Measurements from ENCODE around the gene ZSCAN30.
A peak's percentile ranks its signal among the peaks of the same experiment; 100 is the strongest.

Gene ZSCAN30

GRCh38 chr18:35303610-35304009 is 13.6 kb upstream of the ZSCAN30 start:
- H3K4me2 ChIP-seq (ENCODE audit: low read length) = no peak overlapping the region
- WGBS (ENCODE audit: extremely low coverage, insufficient coverage, insufficient read length) = no CpG with 5 or more reads among the region's 4 CpGs
- H3K4ac ChIP-seq (ENCODE audit: low read depth, low read length) = no peak overlapping the region
- no peak overlapping the region for H4K12ac ChIP-seq (ENCODE audit: low read depth, low read length)
- H3K14ac ChIP-seq (ENCODE audit: low read length) = no peak overlapping the region
- H3K9me3 ChIP-seq (ENCODE audit: insufficient read depth, low read depth, low read length) = peaks cover 8% of the 10 kb centered on the region
- no peak overlapping the region for H2AK5ac ChIP-seq (ENCODE audit: low read length)
- H2BK120ac ChIP-seq (ENCODE audit: insufficient read depth, low read length, poor library complexity) = no peak overlapping the region
- H3K27ac ChIP-seq (ENCODE audit: low read depth, low read length) = no peak overlapping the region
- H3K9ac ChIP-seq (ENCODE audit: low read length) = no peak overlapping the region
- H2BK5ac ChIP-seq (ENCODE audit: low read depth, low read length, poor library complexity) = no peak overlapping the region
- H3K4me3 ChIP-seq (ENCODE audit: low read depth, low read length) = no peak overlapping the region
- peaks cover 9 to 22% of the 10 kb centered on the region in 2 experiments for H3K36me3 ChIP-seq (ENCODE audit: control insufficient read depth in 1 of 2, insufficient read depth in 2 of 2, low read length in 2 of 2)
- no peaks in the 10 kb centered on the region for H3K4me1 ChIP-seq (ENCODE audit: control insufficient read depth in 1 of 2, insufficient read depth in 2 of 2, low read length in 2 of 2)
- H3K79me1 ChIP-seq (ENCODE audit: low read length) = no peaks in the 10 kb centered on the region
- H2AFZ ChIP-seq (ENCODE audit: insufficient read depth, low read length, poor library complexity) = no peak overlapping the region
- H4K91ac ChIP-seq (ENCODE audit: low read depth, low read length) = no peak overlapping the region
- no peak overlapping the region for H3K23ac ChIP-seq (ENCODE audit: low read length)
- DNase-seq = no peak
- H4K8ac ChIP-seq (ENCODE audit: low read depth, low read length) = no peak overlapping the region
- no peak overlapping the region for H3K18ac ChIP-seq (ENCODE audit: low read length)
- no peak overlapping the region for H2BK12ac ChIP-seq (ENCODE audit: low read length)
- no peaks in the 10 kb centered on the region for H3K27me3 ChIP-seq (ENCODE audit: insufficient read depth, low read length)
- H3K79me2 ChIP-seq (ENCODE audit: control insufficient read depth, insufficient read depth, low read length, poor library complexity) = no peaks in the 10 kb centered on the region

- Histone ChIP-seq H3K27ac (ENCODE audit: low read depth, low read length) (no peak overlapping the region), H2AFZ (ENCODE audit: insufficient read depth, low read length, poor library complexity) (no peak overlapping the region), H3K9ac (ENCODE audit: low read length) (no peak overlapping the region), H3K79me2 (ENCODE audit: control insufficient read depth, insufficient read depth, low read length, poor library complexity) (no peaks in the 10 kb centered on the region), H2BK5ac (ENCODE audit: low read depth, low read length, poor library complexity) (no peak overlapping the region), H4K12ac (ENCODE audit: low read depth, low read length) (no peak overlapping the region), H2BK120ac (ENCODE audit: insufficient read depth, low read length, poor library complexity) (no peak overlapping the region), H3K4me2 (ENCODE audit: low read length) (no peak overlapping the region), H4K8ac (ENCODE audit: low read depth, low read length) (no peak overlapping the region), H3K4me1 (ENCODE audit: control insufficient read depth in 1 of 2, insufficient read depth in 2 of 2, low read length in 2 of 2) (peaks cover 1% of the 10 kb centered on the region in 2 experiments), H3K27me3 (ENCODE audit: insufficient read depth, low read length) (no peaks in the 10 kb centered on the region), H3K4me3 (ENCODE audit: low read depth, low read length) (no peak overlapping the region), H3K9me3 (ENCODE audit: insufficient read depth, low read depth, low read length) (no peaks in the 10 kb centered on the region), H3K18ac (ENCODE audit: low read length) (no peak overlapping the region), H3K14ac (ENCODE audit: low read length) (no peak overlapping the region), H3K23ac (ENCODE audit: low read length) (no peak overlapping the region), H4K91ac (ENCODE audit: low read depth, low read length) (no peak overlapping the region), H2AK5ac (ENCODE audit: low read length) (no peak overlapping the region), H3K79me1 (ENCODE audit: low read length) (no peaks in the 10 kb centered on the region), H3K36me3 (ENCODE audit: control insufficient read depth in 1 of 2, insufficient read depth in 2 of 2, low read length in 2 of 2) (peaks cover 6 to 10% of the 10 kb centered on the region in 2 experiments), H3K4ac (ENCODE audit: low read depth, low read length) (no peak overlapping the region), H2BK12ac (ENCODE audit: low read length) (no peak overlapping the region)
- DNase-seq = no peak
- WGBS (ENCODE audit: extremely low coverage, insufficient coverage, insufficient read length) = no CpG with 5 or more reads among the region's 2 CpGs
These were observed 6.0 kb upstream of the ZSCAN30 start for GRCh38 chr18:35296060-35296459.

GRCh38 chr18:35291166-35291565 is 1.1 kb upstream of the ZSCAN30 start:
- H3K4me2 ChIP-seq (ENCODE audit: low read length) = peak overlapping the region; percentile 88
- H3K23ac ChIP-seq (ENCODE audit: low read length) = no peak overlapping the region
- peaks cover 2 to 7% of the 10 kb centered on the region in 2 experiments for H3K4me1 ChIP-seq (ENCODE audit: control insufficient read depth in 1 of 2, insufficient read depth in 2 of 2, low read length in 2 of 2)
- no peak overlapping the region for H2BK5ac ChIP-seq (ENCODE audit: low read depth, low read length, poor library complexity)
- H2BK120ac ChIP-seq (ENCODE audit: insufficient read depth, low read length, poor library complexity) = no peak overlapping the region
- H2AK5ac ChIP-seq (ENCODE audit: low read length) = no peak overlapping the region
- no peaks in the 10 kb centered on the region for H3K9me3 ChIP-seq (ENCODE audit: insufficient read depth, low read depth, low read length)
- no peak overlapping the region for H2AFZ ChIP-seq (ENCODE audit: insufficient read depth, low read length, poor library complexity)
- no peak overlapping the region for H4K12ac ChIP-seq (ENCODE audit: low read depth, low read length)
- no peak overlapping the region for H3K14ac ChIP-seq (ENCODE audit: low read length)
- H4K91ac ChIP-seq (ENCODE audit: low read depth, low read length) = no peak overlapping the region
- H4K8ac ChIP-seq (ENCODE audit: low read depth, low read length) = no peak overlapping the region
- H3K18ac ChIP-seq (ENCODE audit: low read length) = no peak overlapping the region
- peaks cover 3% of the 10 kb centered on the region for H3K79me2 ChIP-seq (ENCODE audit: control insufficient read depth, insufficient read depth, low read length, poor library complexity)
- H3K27me3 ChIP-seq (ENCODE audit: insufficient read depth, low read length) = no peaks in the 10 kb centered on the region
- peaks cover 6% of the 10 kb centered on the region for H3K79me1 ChIP-seq (ENCODE audit: low read length)
- H3K27ac ChIP-seq (ENCODE audit: low read depth, low read length) = no peak overlapping the region
- peak overlapping the region; percentile 31 for H3K9ac ChIP-seq (ENCODE audit: low read length)
- DNase-seq = no peak
- H3K4ac ChIP-seq (ENCODE audit: low read depth, low read length) = no peak overlapping the region
- no CpG with 5 or more reads among the region's 2 CpGs for WGBS (ENCODE audit: extremely low coverage, insufficient coverage, insufficient read length)
- no peak overlapping the region for H3K4me3 ChIP-seq (ENCODE audit: low read depth, low read length)
- no peak overlapping the region for H2BK12ac ChIP-seq (ENCODE audit: low read length)
- H3K36me3 ChIP-seq (ENCODE audit: control insufficient read depth in 1 of 2, insufficient read depth in 2 of 2, low read length in 2 of 2) = peaks cover 2 to 3% of the 10 kb centered on the region in 2 experiments

- H3K79me2 ChIP-seq (ENCODE audit: control insufficient read depth, insufficient read depth, low read length, poor library complexity) = peaks cover 3% of the 10 kb centered on the region
- H3K27me3 ChIP-seq (ENCODE audit: insufficient read depth, low read length) = no peaks in the 10 kb centered on the region
- H3K4me2 ChIP-seq (ENCODE audit: low read length) = peak overlapping the region; percentile 83
- H4K12ac ChIP-seq (ENCODE audit: low read depth, low read length) = no peak overlapping the region
- H4K8ac ChIP-seq (ENCODE audit: low read depth, low read length) = peak overlapping the region; percentile 55
- H3K36me3 ChIP-seq (ENCODE audit: control insufficient read depth in 1 of 2, insufficient read depth in 2 of 2, low read length in 2 of 2) = peaks cover 4 to 6% of the 10 kb centered on the region in 2 experiments
- no peak overlapping the region for H3K23ac ChIP-seq (ENCODE audit: low read length)
- H2BK12ac ChIP-seq (ENCODE audit: low read length) = no peak overlapping the region
- H3K18ac ChIP-seq (ENCODE audit: low read length) = no peak overlapping the region
- peak overlapping the region; percentile 71 for H3K9ac ChIP-seq (ENCODE audit: low read length)
- no peak overlapping the region for H2BK120ac ChIP-seq (ENCODE audit: insufficient read depth, low read length, poor library complexity)
- peak overlapping the region; percentile 25 for H3K4ac ChIP-seq (ENCODE audit: low read depth, low read length)
- H4K91ac ChIP-seq (ENCODE audit: low read depth, low read length) = no peak overlapping the region
- WGBS (ENCODE audit: extremely low coverage, insufficient coverage, insufficient read length) = no CpG with 5 or more reads among the region's 8 CpGs
- H3K4me1 ChIP-seq (ENCODE audit: control insufficient read depth in 1 of 2, insufficient read depth in 2 of 2, low read length in 2 of 2) = peaks cover 2 to 7% of the 10 kb centered on the region in 2 experiments
- H2AK5ac ChIP-seq (ENCODE audit: low read length) = no peak overlapping the region
- peaks cover 2% of the 10 kb centered on the region for H3K9me3 ChIP-seq (ENCODE audit: insufficient read depth, low read depth, low read length)
- peak overlapping the region; percentile 32 for H2AFZ ChIP-seq (ENCODE audit: insufficient read depth, low read length, poor library complexity)
- peaks cover 6% of the 10 kb centered on the region for H3K79me1 ChIP-seq (ENCODE audit: low read length)
- no peak for DNase-seq
- H3K4me3 ChIP-seq (ENCODE audit: low read depth, low read length) = peak overlapping the region; percentile 81
- H3K14ac ChIP-seq (ENCODE audit: low read length) = no peak overlapping the region
- peak overlapping the region; percentile 35 for H2BK5ac ChIP-seq (ENCODE audit: low read depth, low read length, poor library complexity)
- peak overlapping the region; percentile 32 for H3K27ac ChIP-seq (ENCODE audit: low read depth, low read length)
These were observed 319 bp downstream of the ZSCAN30 start for GRCh38 chr18:35289727-35290093.

All from trophoblast cell (in vitro differentiated cells and primary cell).